ENCODE data around the gene SPAG16. TPM values are rescaled to one million over a fixed set of nuclear protein-coding genes. Genes with fewer than 3 reads are reported as not detected.

Gene SPAG16
- total RNA-seq, 6 experiments from 2014 or later: 15.4 to 20.0 (median 17.5) TPM

DNA sequence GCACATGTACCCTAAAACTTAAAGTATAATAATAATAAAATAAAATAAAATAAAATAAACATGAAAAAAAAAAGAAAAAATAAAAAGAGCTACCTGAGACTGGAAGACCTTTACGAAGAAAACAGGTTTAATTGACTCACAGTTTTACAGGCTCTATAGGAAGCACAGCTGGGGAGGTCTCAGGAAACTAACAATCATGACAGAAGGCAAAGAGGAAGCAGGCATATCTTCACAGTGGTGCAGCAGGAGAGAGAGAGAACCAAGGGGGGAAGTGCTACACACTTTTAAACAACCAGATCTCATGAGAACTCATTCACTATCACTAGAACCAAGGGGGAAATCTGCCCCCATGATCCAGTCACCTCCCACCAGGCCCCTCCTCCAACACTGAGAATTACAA is 747.3 kb downstream of the SPAG16 start:
- Mint-ChIP-seq H3K27me3 (ENCODE audit: insufficient read depth) (no peaks in the 10 kb centered on the region; the same call in 1 of the 2 replicates), H3K4me3 (no peak overlapping the region), H3K9me3 (no peaks in the 10 kb centered on the region), H3K4me1 (ENCODE audit: low read depth) (no peaks in the 10 kb centered on the region; the same call in 1 of the 2 replicates), H3K27ac (no peak overlapping the region), H3K36me3 (ENCODE audit: low read depth) (no peaks in the 10 kb centered on the region)
- DNase-seq: no peak
- TF ChIP-seq CTCF (IDR thresholded peaks at IDR 0.05): no peak

GRCh38 chr2:214034417-214034816 is 750.2 kb downstream of the SPAG16 start:
- DNase-seq: no peak
- Mint-ChIP-seq H3K36me3 (ENCODE audit: low read depth) (no peaks in the 10 kb centered on the region), H3K4me3 (no peak overlapping the region), H3K27ac (no peak overlapping the region), H3K4me1 (ENCODE audit: low read depth) (no peaks in the 10 kb centered on the region), H3K9me3 (no peaks in the 10 kb centered on the region), H3K27me3 (ENCODE audit: insufficient read depth) (no peaks in the 10 kb centered on the region; the same call in 1 of the 2 replicates)
- TF ChIP-seq CTCF (IDR thresholded peaks at IDR 0.05): no peak

DNA sequence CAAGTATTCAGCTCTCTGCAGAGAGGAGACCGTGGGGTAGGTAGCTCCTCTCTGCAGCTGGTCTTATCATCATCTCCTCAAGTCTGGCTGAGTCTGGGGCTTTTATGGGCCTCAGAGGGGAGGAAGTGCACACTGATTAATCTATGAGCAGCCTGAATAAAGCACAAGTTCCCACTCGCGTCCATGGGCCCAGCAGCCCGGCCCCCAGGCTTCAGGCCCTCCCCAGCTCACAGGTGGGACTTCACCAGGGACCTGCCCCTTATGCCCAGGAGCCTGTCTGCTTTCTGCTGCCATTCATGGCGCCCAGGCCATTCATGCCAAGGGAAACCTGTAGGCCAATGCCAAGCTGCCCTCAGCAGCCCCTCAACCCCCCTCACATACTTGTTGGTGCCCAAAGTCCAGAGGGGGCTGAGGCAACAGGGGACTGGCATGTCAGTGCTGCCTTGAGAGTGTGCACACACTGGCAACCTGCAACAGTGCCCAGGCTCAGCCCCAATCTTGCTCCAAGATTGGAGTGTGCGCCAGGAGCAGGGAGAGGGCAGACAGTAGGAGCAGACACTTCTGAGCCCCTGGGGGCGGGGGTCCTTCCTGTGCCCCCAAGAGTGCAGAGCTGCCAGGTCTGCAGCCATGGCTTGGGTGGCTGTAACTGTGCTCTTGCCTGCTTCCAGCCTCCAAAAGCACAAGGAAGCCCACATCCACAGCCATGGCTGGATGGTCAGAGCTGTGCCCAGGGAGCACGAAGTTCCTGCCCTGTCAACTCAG is 751.0 kb downstream of the SPAG16 start:
- no peak for DNase-seq
- Mint-ChIP-seq H3K4me1 (ENCODE audit: low read depth) (no peaks in the 10 kb centered on the region), H3K9me3 (peaks cover 6% of the 10 kb centered on the region; the same call in 1 of the 2 replicates), H3K27ac (no peak overlapping the region), H3K4me3 (no peak overlapping the region), H3K27me3 (ENCODE audit: insufficient read depth) (no peaks in the 10 kb centered on the region), H3K36me3 (ENCODE audit: low read depth) (no peaks in the 10 kb centered on the region)
- no peak for TF ChIP-seq CTCF (IDR thresholded peaks at IDR 0.05)

GRCh38 chr2:214035921-214036320 is 751.7 kb downstream of the SPAG16 start:
- DNase-seq: no peak
- TF ChIP-seq CTCF (IDR thresholded peaks at IDR 0.05): no peak
- Mint-ChIP-seq H3K27me3 (ENCODE audit: insufficient read depth) (no peaks in the 10 kb centered on the region), H3K27ac (no peak overlapping the region), H3K4me3 (no peak overlapping the region), H3K9me3 (peaks cover 11% of the 10 kb centered on the region), H3K36me3 (ENCODE audit: low read depth) (peaks cover 6% of the 10 kb centered on the region), H3K4me1 (ENCODE audit: low read depth) (no peaks in the 10 kb centered on the region)

DNA sequence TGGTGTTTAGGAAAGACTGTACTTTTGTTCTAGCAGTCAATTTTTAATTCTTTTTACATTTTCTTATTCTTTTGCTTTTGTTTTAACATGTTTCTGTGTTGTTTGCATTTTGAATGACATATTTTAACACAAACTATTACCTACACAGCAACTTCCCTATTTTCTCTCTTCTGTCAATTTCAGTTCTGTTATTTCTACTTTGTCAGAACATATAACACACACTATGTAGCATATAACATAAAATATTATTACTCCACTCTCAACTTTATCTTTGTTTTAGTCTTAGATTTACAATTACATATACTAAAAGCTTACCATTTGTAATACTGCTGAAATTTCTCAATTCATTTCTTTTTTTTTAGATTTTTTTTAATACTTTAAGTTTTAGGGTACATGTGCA is 753.9 kb downstream of the SPAG16 start:
- peaks cover 15% of the 10 kb centered on the region for H3K9me3 Mint-ChIP-seq
- H3K4me1 Mint-ChIP-seq (ENCODE audit: low read depth): no peaks in the 10 kb centered on the region
- H3K27me3 Mint-ChIP-seq (ENCODE audit: insufficient read depth): no peaks in the 10 kb centered on the region
- no peak overlapping the region for H3K4me3 Mint-ChIP-seq
- TF ChIP-seq CTCF (IDR thresholded peaks at IDR 0.05): no peak
- H3K36me3 Mint-ChIP-seq (ENCODE audit: low read depth): peaks cover 14% of the 10 kb centered on the region
- no peak overlapping the region for H3K27ac Mint-ChIP-seq
- no peak for DNase-seq
